KMS-11 (cell line): ENCODE results near the gene TAF4.

Experiments
- H2AFZ ChIP-seq: fragments of 200-600 bp; sonication (generic); 2 replicates; pipeline ENCODE4 v1.6.1; 2016; ENCODE audit warnings: antibody characterized with exemption, mixed run types, low read depth
- H3K27ac ChIP-seq: fragments of 200-600 bp; sonication (generic); 2 replicates; pipeline ENCODE4 v1.6.1; 2016; ENCODE audit warnings: mild to moderate bottlenecking, mixed run types
- H3K27me3 ChIP-seq: fragments of 200-600 bp; sonication (generic); 2 replicates; pipeline ENCODE4 v1.6.1; 2017; ENCODE audit warnings: mild to moderate bottlenecking, low read depth, mixed run types, moderate library complexity; ENCODE audit not compliant: insufficient read depth
- H3K36me3 ChIP-seq: fragments of 200-600 bp; sonication (generic); 2 replicates; pipeline ENCODE4 v1.6.1; 2017; ENCODE audit warnings: mild to moderate bottlenecking, mixed run types; ENCODE audit not compliant: insufficient read depth
- H3K4me1 ChIP-seq: fragments of 200-600 bp; sonication (generic); 2 replicates; pipeline ENCODE4 v1.6.1; 2016; ENCODE audit warnings: mild to moderate bottlenecking, low read depth, mixed run types; ENCODE audit not compliant: poor library complexity, severe bottlenecking
- H3K4me2 ChIP-seq: fragments of 200-600 bp; sonication (generic); 2 replicates; pipeline ENCODE4 v1.7.0; 2016; ENCODE audit warnings: mild to moderate bottlenecking, mixed run types
- H3K4me3 ChIP-seq: fragments of 200-600 bp; sonication (generic); IDR thresholded peaks from 2 replicates; pipeline ENCODE4 v1.6.1; 2017; ENCODE audit warnings: low read depth, low read length, mixed read lengths; ENCODE audit not compliant: insufficient read depth
- H3K79me2 ChIP-seq: fragments of 200-600 bp; sonication (generic); 2 replicates; pipeline ENCODE4 v1.6.1; 2016; ENCODE audit warnings: low read depth, mixed run types; ENCODE audit not compliant: insufficient read depth
- H3K9ac ChIP-seq: fragments of 200-600 bp; sonication (generic); 2 replicates; pipeline ENCODE4 v1.6.1; 2016; ENCODE audit warnings: mild to moderate bottlenecking, mixed run types
- H4K20me1 ChIP-seq: fragments of 200-600 bp; sonication (generic); 2 replicates; pipeline ENCODE4 v1.6.1; 2016; ENCODE audit warnings: mild to moderate bottlenecking, mixed run types; ENCODE audit not compliant: insufficient read depth
- TF ChIP-seq, protein P1 (sequence below): fragments of 200-600 bp; sonication (generic); conservative IDR thresholded peaks from 2 replicates; pipeline ENCODE4 v1.6.1; 2017; ENCODE audit warnings: low read depth, mild to moderate bottlenecking, antibody characterized with exemption, low read length, moderate library complexity, mixed read lengths

Gene TAF4

GRCh38 chr20:62055106-62055861 is 10.4 kb downstream of the TAF4 start:
- H3K27me3 ChIP-seq: no peaks in the 10 kb centered on the region
- H3K4me1 ChIP-seq: no peaks in the 10 kb centered on the region
- no peaks in the 10 kb centered on the region for H3K36me3 ChIP-seq
- H3K4me2 ChIP-seq: no peak overlapping the region
- H3K4me3 ChIP-seq: no peak overlapping the region
- no peak overlapping the region for H3K27ac ChIP-seq
- no peak overlapping the region for H2AFZ ChIP-seq
- H3K79me2 ChIP-seq: peaks cover 80% of the 10 kb centered on the region
- 0 out of 2 replicates have a peak, but pooled peaks cover 4% of the 10 kb centered on the region for H4K20me1 ChIP-seq
- H3K9ac ChIP-seq: no peak overlapping the region
- TF ChIP-seq, protein P1, sequence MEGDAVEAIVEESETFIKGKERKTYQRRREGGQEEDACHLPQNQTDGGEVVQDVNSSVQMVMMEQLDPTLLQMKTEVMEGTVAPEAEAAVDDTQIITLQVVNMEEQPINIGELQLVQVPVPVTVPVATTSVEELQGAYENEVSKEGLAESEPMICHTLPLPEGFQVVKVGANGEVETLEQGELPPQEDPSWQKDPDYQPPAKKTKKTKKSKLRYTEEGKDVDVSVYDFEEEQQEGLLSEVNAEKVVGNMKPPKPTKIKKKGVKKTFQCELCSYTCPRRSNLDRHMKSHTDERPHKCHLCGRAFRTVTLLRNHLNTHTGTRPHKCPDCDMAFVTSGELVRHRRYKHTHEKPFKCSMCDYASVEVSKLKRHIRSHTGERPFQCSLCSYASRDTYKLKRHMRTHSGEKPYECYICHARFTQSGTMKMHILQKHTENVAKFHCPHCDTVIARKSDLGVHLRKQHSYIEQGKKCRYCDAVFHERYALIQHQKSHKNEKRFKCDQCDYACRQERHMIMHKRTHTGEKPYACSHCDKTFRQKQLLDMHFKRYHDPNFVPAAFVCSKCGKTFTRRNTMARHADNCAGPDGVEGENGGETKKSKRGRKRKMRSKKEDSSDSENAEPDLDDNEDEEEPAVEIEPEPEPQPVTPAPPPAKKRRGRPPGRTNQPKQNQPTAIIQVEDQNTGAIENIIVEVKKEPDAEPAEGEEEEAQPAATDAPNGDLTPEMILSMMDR: no peak

DNA sequence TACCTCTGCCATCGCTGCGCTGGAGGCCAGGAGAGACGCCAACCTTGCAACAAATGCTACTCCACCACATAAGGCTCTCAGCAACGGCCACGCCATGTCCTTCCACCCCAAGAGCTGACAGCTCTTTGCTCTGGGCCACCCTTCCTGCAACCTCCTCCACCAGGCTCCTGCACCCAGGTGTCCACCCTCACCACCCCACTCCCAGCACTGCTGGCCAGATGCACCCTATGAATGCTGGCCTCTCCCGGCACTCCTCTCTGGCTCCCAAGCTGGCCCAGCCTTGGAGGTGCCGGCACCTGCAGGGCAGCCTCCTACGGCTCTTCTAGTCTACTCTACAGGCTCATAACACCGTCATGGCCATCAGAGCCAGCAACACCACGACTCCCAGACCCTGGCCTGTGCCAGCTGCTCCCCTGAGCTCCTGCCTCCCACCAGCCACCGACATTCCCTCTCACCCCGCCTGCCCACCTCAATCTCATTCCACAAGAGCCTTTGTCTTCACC is 11.2 kb downstream of the TAF4 start:
- TF ChIP-seq, protein P1: no peak
- Histone ChIP-seq H4K20me1 (no peaks in the 10 kb centered on the region), H3K4me1 (no peaks in the 10 kb centered on the region), H3K9ac (no peak overlapping the region), H3K4me2 (no peak overlapping the region), H2AFZ (no peak overlapping the region), H3K79me2 (peaks cover 80% of the 10 kb centered on the region), H3K4me3 (no peak overlapping the region), H3K27ac (no peak overlapping the region), H3K36me3 (no peaks in the 10 kb centered on the region), H3K27me3 (no peaks in the 10 kb centered on the region)

DNA sequence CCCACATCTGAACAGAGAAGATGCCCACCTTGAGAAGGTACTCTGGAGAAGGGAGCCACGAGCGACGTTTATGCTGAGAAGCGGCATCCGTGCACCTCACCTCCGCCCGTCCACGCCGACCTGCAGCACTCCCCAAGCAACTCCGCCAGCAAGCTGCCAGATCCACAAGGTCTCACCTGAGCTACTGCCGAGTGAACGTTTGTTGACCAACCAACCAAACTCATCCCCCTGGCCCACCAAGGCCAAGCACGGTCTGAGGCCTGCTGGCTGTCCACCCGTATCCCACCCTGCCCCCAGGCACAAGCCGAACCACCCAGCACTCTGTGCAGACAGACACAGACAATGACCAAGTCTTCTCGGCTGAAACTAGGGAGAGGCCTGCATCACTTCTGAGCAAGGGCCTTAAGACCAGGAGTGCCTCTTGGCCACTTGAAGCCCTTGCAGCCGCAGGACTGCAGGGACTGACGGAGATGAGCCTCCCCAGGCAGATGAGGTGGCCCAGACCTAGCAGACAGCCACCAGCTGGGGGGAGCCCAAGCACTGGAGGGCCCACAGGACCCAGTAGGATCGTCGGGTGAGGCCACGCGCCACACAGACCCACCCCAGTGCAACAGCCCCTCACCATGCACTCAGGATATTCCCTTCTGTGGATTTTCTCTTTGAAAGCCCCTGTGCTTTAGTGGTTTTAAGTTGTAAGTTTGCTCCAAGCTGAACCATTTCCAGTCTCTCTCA is 12.1 kb downstream of the TAF4 start:
- no peak overlapping the region for H3K4me3 ChIP-seq
- no peaks in the 10 kb centered on the region for H3K27me3 ChIP-seq
- no peak overlapping the region for H2AFZ ChIP-seq
- H3K79me2 ChIP-seq: peaks cover 81% of the 10 kb centered on the region
- no peak overlapping the region for H3K9ac ChIP-seq
- H3K4me2 ChIP-seq: no peak overlapping the region
- H3K4me1 ChIP-seq: no peaks in the 10 kb centered on the region
- no peaks in the 10 kb centered on the region for H4K20me1 ChIP-seq
- no peak overlapping the region for H3K27ac ChIP-seq
- no peaks in the 10 kb centered on the region for H3K36me3 ChIP-seq
- TF ChIP-seq, protein P1: no peak

GRCh38 chr20:62052842-62053464 is 12.7 kb downstream of the TAF4 start:
- TF ChIP-seq, protein P1: no peak
- no peaks in the 10 kb centered on the region for H4K20me1 ChIP-seq

More at GRCh38 chr20:62052842-62053464, 12.7 kb downstream of the TAF4 start:
- peaks cover 84% of the 10 kb centered on the region for H3K79me2 ChIP-seq
- no peaks in the 10 kb centered on the region for H3K36me3 ChIP-seq
- no peak overlapping the region for H3K4me2 ChIP-seq
- H3K4me1 ChIP-seq: no peaks in the 10 kb centered on the region
- no peak overlapping the region for H2AFZ ChIP-seq
- H3K4me3 ChIP-seq: no peak overlapping the region
- no peak overlapping the region for H3K9ac ChIP-seq
- H3K27ac ChIP-seq: no peak overlapping the region
- no peaks in the 10 kb centered on the region for H3K27me3 ChIP-seq
